ENCODE data around the gene EBF4.
A peak's percentile ranks its signal among the peaks of the same experiment; 100 is the strongest.

Gene EBF4

GRCh38 chr20:2700913-2701620, 8.5 kb downstream of the EBF4 start:
- DNase-seq: no peak

- DNase-seq: no peak
Observed at GRCh38 chr20:2701671-2702081, 9.1 kb downstream of the EBF4 start.

- DNase-seq: no peak
Observed at GRCh38 chr20:2703716-2704475, 11.3 kb downstream of the EBF4 start.

- DNase-seq: no peak
Observed at GRCh38 chr20:2705931-2706645, 13.5 kb downstream of the EBF4 start.

GRCh38 chr20:2706688-2707352, 14.2 kb downstream of the EBF4 start:
- no peak for DNase-seq

GRCh38 chr20:2707353-2708072, 14.9 kb downstream of the EBF4 start:
- no peak for DNase-seq

GRCh38 chr20:2708073-2708415, 15.5 kb downstream of the EBF4 start:
- no peak for DNase-seq

- DNase-seq: no peak
Observed at GRCh38 chr20:2708665-2709064, 16.1 kb downstream of the EBF4 start.

GRCh38 chr20:2709205-2709981, 16.8 kb downstream of the EBF4 start:
- no peak for DNase-seq

GRCh38 chr20:2713285-2713684, 20.7 kb downstream of the EBF4 start:
- no peak for DNase-seq

GRCh38 chr20:2729251-2729713, 36.7 kb downstream of the EBF4 start:
- no peak for DNase-seq

GRCh38 chr20:2729791-2730190, 37.2 kb downstream of the EBF4 start:
- no peak for DNase-seq

- no peak for DNase-seq
Observed at GRCh38 chr20:2734899-2735298, 42.3 kb downstream of the EBF4 start.

- no peak for DNase-seq
Observed at GRCh38 chr20:2736441-2736840, 43.9 kb downstream of the EBF4 start.

GRCh38 chr20:2738331-2739041, 45.9 kb downstream of the EBF4 start:
- no peak for DNase-seq

GRCh38 chr20:2739042-2739398, 46.4 kb downstream of the EBF4 start:
- no peak for DNase-seq

GRCh38 chr20:2740702-2741101, 48.1 kb downstream of the EBF4 start:
- DNase-seq: no peak

GRCh38 chr20:2741463-2741862, 48.9 kb downstream of the EBF4 start:
- no peak for DNase-seq

- no peak for DNase-seq
Observed at GRCh38 chr20:2741881-2742280, 49.3 kb downstream of the EBF4 start.

GRCh38 chr20:2742431-2742830, 49.9 kb downstream of the EBF4 start:
- no peak for DNase-seq

GRCh38 chr20:2742934-2743559, 50.5 kb downstream of the EBF4 start:
- peak; percentile 89 for DNase-seq

All from eye (tissue), 1 donor.